Kidney (tissue), 14 donors: ENCODE data around the gene PBX3. TPM values are rescaled to one million over a fixed set of nuclear protein-coding genes. Genes with fewer than 3 reads are reported as not detected.

Source experiments
- DNase-seq, 5 donors: peaks; one replicate each; pipeline ENCODE4 v3.0.0-alpha.2; 2013 to 2020
- FAIRE-seq: peaks from 2 replicates; lab custom pipeline; 2012; peaks lifted over from hg19 to GRCh38; lab: Jason Lieb, UNC
- H3K27ac ChIP-seq, 2 donors: one replicate each; pipeline ENCODE4 v1.7.0; 2013; ENCODE audit warnings: low read depth in 2 of 2, low read length in 2 of 2, inconsistent platforms in 1 of 2
- H3K27me3 ChIP-seq: one replicate; pipeline ENCODE4 v1.7.1; 2013; ENCODE audit warnings: low read length, inconsistent platforms; ENCODE audit not compliant: control insufficient read depth, insufficient read depth
- H3K36me3 ChIP-seq, 3 donors: one replicate each; pipeline versions ENCODE4 v1.7.0 to v1.7.1; 2013; ENCODE audit warnings: low read length in 3 of 3, control low read depth in 1 of 3, inconsistent platforms in 1 of 3; ENCODE audit not compliant: insufficient read depth in 3 of 3, control insufficient read depth in 2 of 3
- H3K4me1 ChIP-seq, 3 donors: one replicate each; pipeline versions ENCODE4 v1.7.0 to v1.7.1; 2013; ENCODE audit warnings: low read length in 3 of 3, inconsistent platforms in 1 of 3, low read depth in 1 of 3; ENCODE audit not compliant: control insufficient read depth in 2 of 3, insufficient read depth in 2 of 3
- H3K4me3 ChIP-seq, 3 donors: one replicate each; pipeline versions ENCODE4 v1.7.0 to v1.8.1; 2013; ENCODE audit warnings: low read length in 3 of 3, control low read depth in 1 of 3, inconsistent platforms in 1 of 3
- H3K9ac ChIP-seq, 3 donors: one replicate each; pipeline versions ENCODE4 v1.7.0 to v1.7.1; 2013; ENCODE audit warnings: low read length in 3 of 3, control low read depth in 1 of 3, inconsistent platforms in 1 of 3
- H3K9me3 ChIP-seq, 3 donors: one replicate each; pipeline versions ENCODE4 v1.7.0 to v1.7.1; 2013; ENCODE audit warnings: low read length in 3 of 3, control low read depth in 1 of 3, inconsistent platforms in 1 of 3; ENCODE audit not compliant: control insufficient read depth in 2 of 3, insufficient read depth in 1 of 3
- CTCF ChIP-seq: IDR thresholded peaks from 3 replicates; pipeline ENCODE4 v1.5.1; 2012; ENCODE audit warnings: mild to moderate bottlenecking, moderate library complexity, borderline replicate concordance; ENCODE audit not compliant: insufficient read depth; ENCODE audit errors: extremely low read depth
- intact Hi-C: fragments of 100-400 bp; cut with DNase I; formaldehyde crosslinking; loops from one replicate; pipeline ENCODE4 v1.11.1; 2022
- polyA plus RNA-seq: library from polyadenylated mRNA; stranded (reverse); fragments of 350-450 nt; fragmentation: Illumina TruSeq; extraction: RNeasy Lipid Tissue Mini Kit (QIAGEN cat#74804); gene quantifications from one replicate; pipeline ENCODE4 v1.2.3, GENCODE V29; 2014; ENCODE audit warnings: low read depth, low replicate concordance; ENCODE audit not compliant: insufficient read depth
- total RNA-seq: library from RNA; stranded (reverse); fragmentation: NEBNext Ultra II Directional; extraction: Animal tissue kit (Norgen Biotek cat#: 25700); gene quantifications from one replicate; pipeline ENCODE4 v1.2.1, GENCODE V29; 2021
- donor health status: control.
- donor health status: control.
- donor health status: control.
- donor health status: control.
- donor health status: control.
- donor health status: DM: yes; HTN: yes; CAD: no.
- donor health status: Normal renal cell carcinoma (clear cell type).

Gene PBX3
- total and polyA plus RNA-seq, 2 donors from 2014 or later, result 10.2 to 23.6 TPM

DNA sequence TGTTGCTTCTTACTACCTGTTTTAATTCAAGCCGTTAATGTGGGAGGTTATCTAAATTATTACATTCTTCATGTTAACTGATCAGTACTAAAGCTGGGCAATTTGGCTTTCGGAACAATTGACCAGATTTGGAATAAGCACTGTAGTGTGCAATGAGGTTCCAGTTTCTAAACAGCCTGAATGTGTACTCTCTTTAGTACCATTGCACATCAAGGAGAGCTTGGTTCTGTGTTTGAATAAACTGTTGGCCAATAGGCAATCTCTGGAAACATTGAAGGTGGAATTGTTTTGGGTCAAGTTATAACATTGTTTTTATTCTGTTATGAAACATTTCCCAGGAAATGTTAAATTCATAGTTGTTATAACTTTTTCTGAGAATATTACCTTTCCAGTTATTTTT, 105.2 kb downstream of the PBX3 start:
- Histone ChIP-seq H3K9me3 (no peaks in the 10 kb centered on the region), H3K27ac (no peak overlapping the region), H3K27me3 (no peaks in the 10 kb centered on the region), H3K9ac (no peak overlapping the region), H3K36me3 (no peaks in the 10 kb centered on the region), H3K4me1 (no peaks in the 10 kb centered on the region), H3K4me3 (no peak overlapping the region)
- DNase-seq (no peak), FAIRE-seq (no peak)
- intact Hi-C loops, result no loop called here
- no peak for TF ChIP-seq CTCF

GRCh38 chr9:125854553-125855275, 107.5 kb downstream of the PBX3 start:
- intact Hi-C loops, result no loop called here
- Histone ChIP-seq H3K27me3 (no peaks in the 10 kb centered on the region), H3K9me3 (no peaks in the 10 kb centered on the region), H3K4me3 (no peak overlapping the region), H3K9ac (no peak overlapping the region), H3K36me3 (no peaks in the 10 kb centered on the region), H3K27ac (no peak overlapping the region), H3K4me1 (no peaks in the 10 kb centered on the region)
- no peak for DNase-seq
- no peak for TF ChIP-seq CTCF
- no peak for FAIRE-seq

- no peak overlapping the region for H3K4me3 ChIP-seq
- FAIRE-seq, result no peak
- no peaks in the 10 kb centered on the region for H3K4me1 ChIP-seq
- no peak for TF ChIP-seq CTCF
- H3K9ac ChIP-seq, result no peak overlapping the region
- no peak overlapping the region for H3K27ac ChIP-seq
- no peaks in the 10 kb centered on the region for H3K36me3 ChIP-seq
- no peaks in the 10 kb centered on the region for H3K27me3 ChIP-seq
- intact Hi-C loops, result no loop called here
- no peaks in the 10 kb centered on the region for H3K9me3 ChIP-seq
- DNase-seq, result no peak
Measured at GRCh38 chr9:125856331-125856730, 109.2 kb downstream of the PBX3 start.
